HG03442 (cell line): ENCODE measurements around the gene MYH14.

Experiments used
- ATAC-seq: cut with Tn5 transposase; IDR thresholded peaks from one replicate; pipeline ENCODE4 v1.9.1; 2021; ENCODE audit warnings: mild to moderate bottlenecking, moderate library complexity; ENCODE audit not compliant: unreplicated experiment

MYH14 gene

GRCh38 chr19:50192463-50193211 is 10.8 kb upstream of the MYH14 start:
- no peak for ATAC-seq

- ATAC-seq, result no peak
Observed at GRCh38 chr19:50195224-50195623, 8.2 kb upstream of the MYH14 start.

- ATAC-seq, result no peak
Observed at GRCh38 chr19:50196322-50196932, 7.0 kb upstream of the MYH14 start.

GRCh38 chr19:50197348-50197747 is 6.1 kb upstream of the MYH14 start:
- no peak for ATAC-seq

DNA sequence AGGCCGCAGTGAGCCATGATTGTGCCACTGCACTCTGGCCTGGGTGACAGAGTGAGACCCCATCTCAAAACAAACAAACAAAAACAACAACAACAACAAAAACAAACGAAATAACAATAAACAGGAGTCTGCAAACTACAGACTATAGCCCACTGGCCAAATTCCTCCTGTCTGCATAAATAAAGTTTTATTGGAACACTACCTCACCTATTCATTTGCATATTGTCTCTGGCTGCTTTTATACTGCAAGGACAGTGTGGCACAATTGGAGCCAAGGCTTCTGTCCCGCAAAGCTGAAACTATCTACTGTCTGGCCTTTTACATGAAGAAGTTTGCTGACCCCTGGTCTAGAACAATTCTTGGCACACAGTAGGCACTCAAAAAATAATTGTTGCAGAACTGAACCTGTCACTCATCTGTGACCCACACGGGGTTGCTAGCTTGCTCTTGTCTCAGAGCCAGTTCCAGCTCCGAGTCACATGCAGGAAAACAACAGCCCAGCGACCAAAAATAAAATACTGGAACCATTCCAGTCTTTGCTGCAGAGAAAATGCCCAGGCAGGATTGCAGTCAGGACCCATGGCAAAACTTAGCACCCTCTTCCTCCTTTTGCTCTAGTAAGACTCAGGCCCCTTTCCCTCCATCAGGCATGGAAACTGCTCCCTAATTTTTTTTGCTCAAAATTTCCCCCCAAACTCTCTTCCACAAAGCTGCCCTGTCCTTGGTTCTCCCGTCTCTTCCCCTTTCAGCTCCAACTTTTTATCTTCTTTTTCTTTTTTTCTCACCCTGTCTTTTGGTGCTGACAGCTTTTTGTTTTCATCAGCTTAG is 4.8 kb upstream of the MYH14 start:
- ATAC-seq, result no peak

- no peak for ATAC-seq
Observed at GRCh38 chr19:50199259-50199555, 4.2 kb upstream of the MYH14 start.

GRCh38 chr19:50202386-50202785 is 1.0 kb upstream of the MYH14 start:
- ATAC-seq, result no peak

- ATAC-seq, result no peak
Observed at GRCh38 chr19:50202962-50203280, 501 bp upstream of the MYH14 start.

- ATAC-seq, result no peak
Observed at GRCh38 chr19:50204081-50204428, 633 bp downstream of the MYH14 start.

DNA sequence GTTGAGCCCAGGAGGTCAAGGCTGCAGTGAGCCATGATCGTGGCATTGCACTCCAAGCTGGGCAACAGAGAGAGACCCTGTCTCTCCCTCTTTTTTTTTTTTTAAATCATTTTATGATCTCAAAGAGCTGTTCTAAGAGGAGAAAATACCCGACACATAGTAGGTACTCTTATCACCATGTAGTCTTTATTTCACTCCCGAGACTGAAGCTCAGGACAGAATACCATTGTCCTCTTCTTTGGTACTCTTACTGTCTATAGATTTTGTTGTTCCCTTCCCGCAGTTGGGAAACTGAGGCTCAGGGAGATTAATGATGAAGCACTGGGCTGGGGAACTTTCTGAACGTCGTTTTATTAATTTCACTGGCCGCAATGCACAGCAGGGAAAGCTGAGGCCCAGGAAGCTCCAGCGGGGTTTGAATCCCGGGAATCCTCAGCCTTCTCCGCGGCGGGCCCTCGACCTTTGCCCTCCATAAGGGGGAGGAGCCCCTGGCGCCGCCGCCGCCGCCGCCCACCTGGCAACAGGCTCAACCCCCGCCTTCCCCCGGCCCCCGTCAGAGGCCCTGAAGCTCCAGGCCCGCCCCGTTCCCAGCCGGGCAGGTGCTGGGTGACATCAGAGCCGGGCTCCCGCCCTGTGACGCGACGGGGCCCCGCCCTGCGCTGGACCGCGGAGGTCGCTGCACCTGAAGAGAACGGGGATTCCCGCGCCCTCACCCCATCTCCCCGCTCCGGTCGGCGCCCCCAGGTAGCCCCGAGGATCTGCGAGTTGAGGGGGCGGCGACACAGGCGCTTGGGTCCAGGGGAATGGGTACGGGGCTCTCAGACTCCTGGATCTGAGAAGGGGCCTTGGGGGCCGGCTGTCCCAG is 1.6 kb downstream of the MYH14 start:
- no peak for ATAC-seq

- ATAC-seq, result no peak
Observed at GRCh38 chr19:50205681-50206138, 2.3 kb downstream of the MYH14 start.

- ATAC-seq, result no peak
Observed at GRCh38 chr19:50206191-50206590, 2.8 kb downstream of the MYH14 start.

DNA sequence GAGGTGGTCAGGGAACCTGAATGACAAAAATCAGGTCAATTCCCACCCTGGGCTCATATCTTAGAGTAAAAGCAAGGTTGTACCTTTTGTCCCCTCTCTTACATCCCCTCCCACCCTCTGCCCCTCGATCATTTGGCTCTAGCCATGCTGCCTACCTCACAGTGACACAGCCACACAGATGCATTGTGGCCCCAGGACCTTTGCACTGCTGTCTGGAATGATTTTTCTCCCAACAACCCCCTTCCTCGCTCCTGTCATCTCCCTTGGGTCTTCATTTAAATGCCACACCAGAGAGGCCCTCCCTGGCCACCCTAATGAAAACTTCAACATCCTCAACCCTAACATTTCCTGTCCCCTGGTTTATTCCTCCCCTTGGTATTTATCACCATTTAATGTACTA is 4.3 kb downstream of the MYH14 start:
- ATAC-seq, result no peak

DNA sequence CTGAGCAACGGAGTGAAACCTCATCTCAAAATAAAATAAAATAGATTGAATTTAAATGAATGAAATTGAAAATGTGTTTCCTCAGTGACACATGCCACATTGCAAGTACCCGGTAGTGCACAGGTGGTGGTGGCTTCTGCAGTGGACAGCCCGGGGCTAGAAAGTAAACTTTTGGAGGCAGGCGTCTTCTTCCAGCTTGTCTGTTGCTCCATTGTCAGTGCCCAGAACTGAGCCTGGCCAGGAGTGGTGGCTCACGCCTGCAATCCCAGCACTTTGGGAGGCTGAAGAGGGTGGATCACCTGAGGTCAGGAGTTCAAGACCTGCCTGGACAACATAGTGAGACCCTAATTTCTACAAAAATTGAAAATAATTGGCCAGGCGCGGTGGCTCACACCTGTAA is 5.7 kb downstream of the MYH14 start:
- no peak for ATAC-seq

DNA sequence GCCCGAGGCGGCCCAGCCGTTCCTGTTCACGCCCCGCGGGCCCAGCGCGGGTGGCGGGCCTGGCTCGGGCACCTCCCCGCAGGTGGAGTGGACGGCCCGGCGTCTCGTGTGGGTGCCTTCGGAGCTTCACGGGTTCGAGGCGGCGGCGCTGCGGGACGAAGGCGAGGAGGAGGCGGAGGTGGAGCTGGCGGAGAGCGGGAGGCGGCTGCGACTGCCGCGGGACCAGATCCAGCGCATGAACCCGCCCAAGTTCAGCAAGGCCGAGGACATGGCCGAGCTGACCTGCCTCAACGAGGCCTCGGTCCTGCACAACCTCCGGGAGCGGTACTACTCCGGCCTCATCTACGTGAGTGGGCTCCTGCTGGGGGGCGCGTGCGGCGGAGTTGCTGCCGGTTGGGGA is 7.0 kb downstream of the MYH14 start:
- ATAC-seq, result no peak

DNA sequence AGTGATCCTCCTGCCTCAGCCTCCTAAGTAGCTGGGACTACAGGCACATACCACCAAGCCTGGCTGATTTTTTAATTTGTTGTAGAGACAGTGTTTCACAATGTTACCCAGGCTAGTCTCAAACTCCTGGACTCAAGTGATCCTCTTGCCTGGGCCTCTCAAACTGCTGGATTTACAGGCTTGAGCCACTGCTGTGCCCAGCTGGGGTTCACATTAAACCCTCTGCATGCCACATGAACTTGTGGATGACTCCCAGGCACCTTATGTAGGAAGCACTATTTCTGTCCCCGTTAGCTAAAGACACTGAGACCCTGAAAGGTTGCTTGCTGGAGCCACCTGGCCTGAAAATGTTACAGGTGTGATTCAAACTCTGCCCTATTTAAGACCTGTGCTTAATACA is 10.5 kb downstream of the MYH14 start:
- ATAC-seq, result no peak

DNA sequence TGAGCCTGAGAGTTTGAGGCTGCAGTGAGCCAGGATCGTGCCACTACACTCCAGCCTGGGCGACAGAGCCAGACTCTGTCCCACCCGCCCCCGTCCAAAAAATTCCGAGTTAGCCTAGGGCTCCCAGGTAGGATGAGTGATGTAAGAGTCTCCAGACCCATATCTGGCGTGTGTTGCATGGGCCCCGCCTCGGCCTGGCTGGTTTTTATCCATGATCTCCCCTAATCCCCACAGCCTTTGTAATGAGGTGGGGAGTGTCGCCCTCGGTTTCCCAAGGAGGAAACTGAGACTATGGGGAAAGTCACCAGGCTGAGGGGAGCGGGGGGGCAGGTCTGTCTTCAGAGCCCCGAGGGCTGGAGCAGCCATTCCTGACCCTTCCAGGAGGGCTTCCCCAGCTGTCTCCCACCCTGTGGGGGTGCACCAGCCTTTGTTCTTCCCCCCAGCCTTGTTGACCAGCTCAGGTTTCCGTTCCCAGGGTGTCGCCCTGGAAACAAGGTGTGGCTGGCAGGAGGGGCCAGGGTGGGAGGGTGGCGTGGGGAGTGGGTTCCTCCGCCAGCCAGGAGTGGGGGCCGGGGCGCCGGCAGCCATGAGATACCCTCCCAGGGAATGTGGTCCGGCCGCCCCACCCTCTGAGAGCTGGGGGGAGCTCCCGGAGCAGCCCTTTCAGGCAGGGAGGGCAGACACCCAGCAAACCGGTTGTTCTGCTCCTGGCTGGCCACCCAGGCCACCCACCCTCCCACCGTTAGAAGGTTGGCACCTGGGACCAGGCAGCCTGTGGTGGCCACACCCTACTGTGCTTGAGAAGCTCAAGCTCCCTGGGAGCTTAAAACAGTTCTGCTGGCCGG is 11.5 kb downstream of the MYH14 start:
- no peak for ATAC-seq

GRCh38 chr19:50215820-50216219 is 12.4 kb downstream of the MYH14 start:
- ATAC-seq, result no peak

- no peak for ATAC-seq
Observed at GRCh38 chr19:50221087-50221486, 17.7 kb downstream of the MYH14 start.

DNA sequence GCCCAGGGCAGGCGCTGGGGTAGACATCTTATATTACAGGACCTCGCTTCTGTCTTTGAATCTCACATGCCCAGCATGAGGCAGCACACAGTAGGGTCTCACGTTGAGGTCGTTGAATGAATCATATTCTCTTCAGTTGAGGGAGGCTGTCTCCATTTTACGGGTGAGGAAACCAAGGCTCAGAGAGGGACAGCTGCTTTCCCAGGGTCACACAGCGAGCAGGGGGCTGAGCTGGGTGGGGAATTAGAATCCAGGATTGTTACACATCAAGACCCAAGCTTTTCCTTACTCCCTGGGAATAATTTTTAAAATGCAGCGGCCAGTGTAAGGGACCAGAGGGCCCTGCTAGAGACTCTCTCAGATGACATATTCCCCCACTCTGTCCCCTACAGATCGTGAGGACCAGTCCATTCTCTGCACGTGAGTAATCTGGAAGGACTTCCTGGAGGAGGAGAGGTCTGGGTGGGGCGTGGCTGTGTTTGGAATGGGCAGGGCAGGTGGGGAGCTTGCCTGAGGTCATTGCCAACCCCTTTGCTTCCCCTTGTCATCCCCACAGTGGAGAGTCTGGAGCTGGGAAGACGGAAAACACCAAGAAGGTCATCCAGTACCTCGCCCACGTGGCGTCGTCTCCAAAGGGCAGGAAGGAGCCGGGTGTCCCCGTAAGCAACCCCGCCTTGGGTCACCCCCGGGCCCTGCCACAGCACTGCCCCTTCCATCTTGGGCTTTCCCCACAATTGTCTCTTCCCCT is 19.4 kb downstream of the MYH14 start:
- no peak for ATAC-seq
